Mesenchymal stem cell (in vitro differentiated cells and primary cell): Measurements from ENCODE around the gene NOP16.

ENCODE experiments used
- DNase-seq: peaks from one replicate; pipeline ENCODE4 v3.0.0-alpha.2; 2013
- H2AFZ ChIP-seq: one replicate; pipeline ENCODE4 v1.6.1; 2013; ENCODE audit warnings: low read depth, mild to moderate bottlenecking, control low read depth, inconsistent platforms, low read length, moderate library complexity
- H2AK5ac ChIP-seq: 2 replicates; pipeline ENCODE4 v1.6.1; 2013; ENCODE audit warnings: low read length, moderate library complexity, mild to moderate bottlenecking, inconsistent platforms; ENCODE audit not compliant: severe bottlenecking
- H2BK120ac ChIP-seq: one replicate; pipeline ENCODE4 v1.6.1; 2013; ENCODE audit warnings: low read depth, mild to moderate bottlenecking, inconsistent platforms, low read length, moderate library complexity
- H2BK12ac ChIP-seq, 2 experiments: one replicate each; pipeline ENCODE4 v1.6.1; 2013; ENCODE audit warnings: inconsistent platforms in 2 of 2, low read length in 2 of 2, mild to moderate bottlenecking in 2 of 2, moderate library complexity in 2 of 2, control low read depth in 1 of 2
- H2BK15ac ChIP-seq: one replicate; pipeline ENCODE4 v1.6.1; 2013; ENCODE audit warnings: mild to moderate bottlenecking, low read depth, inconsistent platforms; ENCODE audit not compliant: poor library complexity, severe bottlenecking
- H2BK5ac ChIP-seq: 2 replicates; pipeline ENCODE4 v1.6.1; 2013; ENCODE audit warnings: low read depth, mild to moderate bottlenecking, low read length, control low read depth, inconsistent platforms; ENCODE audit not compliant: poor library complexity, severe bottlenecking
- H3K14ac ChIP-seq, 2 experiments: one replicate each; pipeline ENCODE4 v1.6.1; 2013; ENCODE audit warnings: inconsistent platforms in 2 of 2, low read length in 2 of 2, control low read depth in 1 of 2, mild to moderate bottlenecking in 1 of 2, moderate library complexity in 1 of 2
- H3K18ac ChIP-seq, 2 experiments: one replicate each; pipeline ENCODE4 v1.6.1; 2013; ENCODE audit warnings: inconsistent platforms in 2 of 2, low read length in 2 of 2, control low read depth in 1 of 2, low read depth in 1 of 2, mild to moderate bottlenecking in 1 of 2
- H3K23ac ChIP-seq, 2 experiments: one replicate each; pipeline ENCODE4 v1.6.1; 2013; ENCODE audit warnings: inconsistent platforms in 2 of 2, low read length in 2 of 2, mild to moderate bottlenecking in 2 of 2, moderate library complexity in 2 of 2, control low read depth in 1 of 2
- H3K27ac ChIP-seq: 2 replicates; pipeline ENCODE4 v1.5.1; 2013; ENCODE audit warnings: mild to moderate bottlenecking, moderate library complexity, low read length, control low read depth, inconsistent platforms; ENCODE audit not compliant: poor library complexity, severe bottlenecking
- H3K27me3 ChIP-seq, 2 experiments: 2 replicates each; pipeline versions ENCODE4 v1.6.1 to v1.7.0; 2013; ENCODE audit warnings: low read length in 2 of 2, mild to moderate bottlenecking in 2 of 2, moderate library complexity in 2 of 2, control low read depth in 1 of 2, inconsistent platforms in 1 of 2; ENCODE audit not compliant: control insufficient read depth in 1 of 2, insufficient read depth in 1 of 2
- H3K36me3 ChIP-seq, 2 experiments: 2 replicates each; pipeline versions ENCODE4 v1.6.1 to v1.7.0; 2013; ENCODE audit warnings: low read length in 2 of 2, control low read depth in 1 of 2, inconsistent platforms in 1 of 2, low read depth in 1 of 2, mild to moderate bottlenecking in 1 of 2; ENCODE audit not compliant: insufficient read depth in 2 of 2, control insufficient read depth in 1 of 2
- H3K4ac ChIP-seq, 2 experiments: one replicate each; pipeline ENCODE4 v1.6.1; 2013; ENCODE audit warnings: inconsistent platforms in 2 of 2, low read length in 2 of 2, mild to moderate bottlenecking in 2 of 2, moderate library complexity in 2 of 2, control low read depth in 1 of 2, low read depth in 1 of 2
- H3K4me1 ChIP-seq: 2 replicates; pipeline ENCODE4 v1.6.1; 2013; ENCODE audit warnings: low read depth, low read length, control low read depth; ENCODE audit not compliant: control insufficient read depth, insufficient read depth
- H3K4me2 ChIP-seq: 2 replicates; pipeline ENCODE4 v1.6.1; 2013; ENCODE audit warnings: low read length, mild to moderate bottlenecking, inconsistent platforms; ENCODE audit not compliant: poor library complexity, severe bottlenecking
- H3K4me3 ChIP-seq, 2 experiments: 2 replicates each; pipeline versions ENCODE4 v1.5.1 to v1.7.0; 2013; ENCODE audit warnings: low read length in 2 of 2, mild to moderate bottlenecking in 2 of 2, control low read depth in 1 of 2, low read depth in 1 of 2; ENCODE audit not compliant: insufficient read depth in 1 of 2
- H3K79me1 ChIP-seq: replicated peaks from 2 replicates; pipeline ENCODE4 v1.6.1; 2013; ENCODE audit warnings: mild to moderate bottlenecking, control low read depth, low read length, inconsistent platforms; ENCODE audit not compliant: poor library complexity, severe bottlenecking
- H3K9ac ChIP-seq: 2 replicates; pipeline ENCODE4 v1.7.0; 2013; ENCODE audit warnings: mild to moderate bottlenecking, low read length, moderate library complexity
- H3K9me3 ChIP-seq: 2 replicates; pipeline ENCODE4 v1.7.0; 2013; ENCODE audit warnings: mild to moderate bottlenecking, low read length; ENCODE audit not compliant: control insufficient read depth
- H4K8ac ChIP-seq: one replicate; pipeline ENCODE4 v1.6.1; 2013; ENCODE audit warnings: inconsistent platforms, mild to moderate bottlenecking, low read length, moderate library complexity
- H4K91ac ChIP-seq: one replicate; pipeline ENCODE4 v1.6.1; 2013; ENCODE audit warnings: mild to moderate bottlenecking, low read length, inconsistent platforms
- WGBS: methylation state at CpG from one replicate; pipeline ENCODE4 v1.1.7; 2013; ENCODE audit warnings: mixed read lengths; 5-methylcytosine and 5-hydroxymethylcytosine counted together

NOP16 gene

DNA sequence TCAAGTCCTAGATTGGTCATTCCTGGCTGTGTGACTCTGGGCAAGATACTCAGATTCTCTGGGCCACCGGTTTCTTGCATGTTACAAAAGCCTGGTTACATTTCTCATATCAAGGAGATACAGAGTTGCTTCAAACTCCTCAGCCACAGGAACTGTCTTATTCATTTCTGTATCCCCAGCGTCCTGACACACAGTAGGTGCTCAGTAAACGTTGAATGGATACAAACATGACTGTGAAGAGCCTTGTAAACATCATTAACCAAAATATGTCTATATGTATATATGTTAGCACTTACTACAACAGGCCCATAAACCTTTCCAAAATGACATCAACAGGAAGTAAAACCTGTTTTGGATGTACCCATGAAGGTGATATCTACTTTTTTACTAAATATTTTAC, 26.3 kb upstream of the NOP16 start:
- H2BK12ac ChIP-seq, result no peak overlapping the region
- H3K9me3 ChIP-seq, result no peaks in the 10 kb centered on the region
- H3K18ac ChIP-seq, result no peak overlapping the region
- H4K91ac ChIP-seq, result no peak overlapping the region
- 100% methylated on average over 1 of the region's 3 CpGs for WGBS
- no peak overlapping the region for H2AFZ ChIP-seq
- peaks cover 8 to 9% of the 10 kb centered on the region in 2 experiments for H3K36me3 ChIP-seq
- H3K9ac ChIP-seq, result peak overlapping the region; percentile 93
- no peak overlapping the region for H2BK5ac ChIP-seq
- H3K27ac ChIP-seq, result no peak overlapping the region
- H2BK15ac ChIP-seq, result no peak overlapping the region
- no peak overlapping the region for H2BK120ac ChIP-seq
- no peak for DNase-seq
- no peak overlapping the region for H4K8ac ChIP-seq
- H3K79me1 ChIP-seq, result peaks cover 35% of the 10 kb centered on the region
- no peak overlapping the region for H2AK5ac ChIP-seq
- H3K23ac ChIP-seq, result no peak overlapping the region
- no peak overlapping the region for H3K14ac ChIP-seq
- H3K4me3 ChIP-seq, result peak overlapping the region in 1 of 2 experiments; percentile 89
- H3K27me3 ChIP-seq, result peaks cover 0 to 2% of the 10 kb centered on the region in 2 experiments
- H3K4ac ChIP-seq, result no peak overlapping the region
- peaks cover 34% of the 10 kb centered on the region for H3K4me1 ChIP-seq
- no peak overlapping the region for H3K4me2 ChIP-seq

- no peak overlapping the region for H3K18ac ChIP-seq
- no peak overlapping the region for H2AK5ac ChIP-seq
- peaks cover 34% of the 10 kb centered on the region for H3K4me1 ChIP-seq
- H4K8ac ChIP-seq, result no peak overlapping the region
- H3K4me2 ChIP-seq, result no peak overlapping the region
- no peak overlapping the region for H3K23ac ChIP-seq
- H2BK15ac ChIP-seq, result no peak overlapping the region
- WGBS, result 89% methylated on average over 7 of the region's 7 CpGs
- no peaks in the 10 kb centered on the region for H3K27me3 ChIP-seq
- H4K91ac ChIP-seq, result no peak overlapping the region
- peak overlapping the region in 1 of 2 experiments; percentile 5 for H3K4me3 ChIP-seq
- H3K14ac ChIP-seq, result no peak overlapping the region
- peak overlapping the region in 1 of 2 experiments; percentile 15 for H2BK12ac ChIP-seq
- H2BK120ac ChIP-seq, result no peak overlapping the region
- peak overlapping the region; percentile 93 for H3K9ac ChIP-seq
- H3K27ac ChIP-seq, result no peak overlapping the region
- no peak overlapping the region for H2AFZ ChIP-seq
- H2BK5ac ChIP-seq, result no peak overlapping the region
- H3K36me3 ChIP-seq, result peaks cover 10 to 13% of the 10 kb centered on the region in 2 experiments
- H3K4ac ChIP-seq, result no peak overlapping the region
- peaks cover 35% of the 10 kb centered on the region for H3K79me1 ChIP-seq
- H3K9me3 ChIP-seq, result no peaks in the 10 kb centered on the region
- no peak for DNase-seq
Measured at GRCh38 chr5:176413709-176414191, 25.4 kb upstream of the NOP16 start.

DNA sequence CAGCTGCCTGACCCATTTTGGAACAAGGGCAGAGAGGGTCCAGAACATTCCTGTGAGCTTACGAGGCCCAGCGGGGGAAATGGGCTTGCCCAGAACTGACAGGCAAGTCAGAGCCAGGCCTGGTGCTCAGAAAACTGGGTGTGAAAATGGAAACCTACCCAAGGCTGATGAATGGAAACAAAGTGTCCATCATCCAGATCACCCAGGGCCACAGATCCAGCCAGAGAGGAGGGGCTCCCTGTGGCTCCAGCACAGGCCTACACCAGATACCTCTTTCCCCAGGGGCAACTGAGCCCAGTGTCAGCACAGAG, 24.8 kb upstream of the NOP16 start:
- Histone ChIP-seq H3K4me1 (peaks cover 33% of the 10 kb centered on the region), H2AK5ac (no peak overlapping the region), H3K79me1 (peaks cover 35% of the 10 kb centered on the region), H4K8ac (no peak overlapping the region), H3K4ac (no peak overlapping the region), H3K9me3 (no peaks in the 10 kb centered on the region), H3K27me3 (no peaks in the 10 kb centered on the region), H3K4me2 (no peak overlapping the region), H2BK15ac (no peak overlapping the region), H3K18ac (no peak overlapping the region), H3K14ac (no peak overlapping the region), H2BK12ac (no peak overlapping the region), H2BK120ac (no peak overlapping the region), H3K4me3 (peak overlapping the region in 1 of 2 experiments; percentile 5), H3K36me3 (peaks cover 10 to 13% of the 10 kb centered on the region in 2 experiments), H3K27ac (no peak overlapping the region), H2BK5ac (no peak overlapping the region), H4K91ac (no peak overlapping the region), H2AFZ (no peak overlapping the region), H3K23ac (no peak overlapping the region), H3K9ac (peak overlapping the region; percentile 93)
- peak; percentile 24 for DNase-seq
- 72% methylated on average over 2 of the region's 2 CpGs for WGBS

- no peak overlapping the region for H3K18ac ChIP-seq
- no peak overlapping the region for H3K27ac ChIP-seq
- H3K27me3 ChIP-seq, result no peaks in the 10 kb centered on the region
- peak overlapping the region; percentile 2 for H3K9ac ChIP-seq
- H3K79me1 ChIP-seq, result peaks cover 35% of the 10 kb centered on the region
- H2AK5ac ChIP-seq, result no peak overlapping the region
- peaks cover 10 to 15% of the 10 kb centered on the region in 2 experiments for H3K36me3 ChIP-seq
- H4K8ac ChIP-seq, result no peak overlapping the region
- H3K4me3 ChIP-seq, result peak overlapping the region in 1 of 2 experiments; percentile 5
- H3K9me3 ChIP-seq, result no peaks in the 10 kb centered on the region
- no peak overlapping the region for H2AFZ ChIP-seq
- no peak overlapping the region for H2BK12ac ChIP-seq
- peak overlapping the region in 1 of 2 experiments; percentile 40 for H3K4ac ChIP-seq
- H2BK5ac ChIP-seq, result no peak overlapping the region
- DNase-seq, result no peak
- no peak overlapping the region for H3K23ac ChIP-seq
- no peak overlapping the region for H4K91ac ChIP-seq
- H3K4me1 ChIP-seq, result peaks cover 32% of the 10 kb centered on the region
- H3K14ac ChIP-seq, result no peak overlapping the region
- H2BK15ac ChIP-seq, result no peak overlapping the region
- no peak overlapping the region for H3K4me2 ChIP-seq
- H2BK120ac ChIP-seq, result no peak overlapping the region
- WGBS, result 94% methylated on average over 10 of the region's 10 CpGs
Measured at GRCh38 chr5:176412517-176413254, 24.3 kb upstream of the NOP16 start.
